ENCODE measurements around the gene RCAN1. TPM values are rescaled to one million over a fixed set of nuclear protein-coding genes. Genes with fewer than 3 reads are reported as not detected.

Gene RCAN1
- total and polyA plus RNA-seq, 4 donors: 26.7 to 67.9 (median 46.7) TPM

- DNase-seq (ENCODE audit: low spot score): no peak
- no peaks in the 10 kb centered on the region for H3K36me3 ChIP-seq (ENCODE audit: control insufficient read depth in 4 of 4, insufficient read depth in 3 of 4, low read depth in 1 of 4, low read length in 3 of 4)
- no peak overlapping the region for H3K27ac ChIP-seq (ENCODE audit: low read depth in 1 of 2, low read length in 2 of 2)
Observed at GRCh38 chr21:34534522-34534921, 80.4 kb downstream of the RCAN1 start.

More at GRCh38 chr21:34534522-34534921, 80.4 kb downstream of the RCAN1 start:
- no peaks in the 10 kb centered on the region for H3K4me1 ChIP-seq (ENCODE audit: control insufficient read depth in 4 of 4, insufficient read depth in 4 of 4, low read length in 3 of 4)
- no peak overlapping the region for H3K9ac ChIP-seq (ENCODE audit: low read depth in 1 of 2, low read length in 2 of 2)
- 76% methylated on average over 4 of the region's 4 CpGs for WGBS
- no peaks in the 10 kb centered on the region for H3K9me3 ChIP-seq (ENCODE audit: control insufficient read depth in 4 of 4, low read length in 3 of 4)
- no peak overlapping the region for H3K4me3 ChIP-seq (ENCODE audit: low read depth in 1 of 3, low read length in 3 of 3)
- no peaks in the 10 kb centered on the region for H3K27me3 ChIP-seq (ENCODE audit: control insufficient read depth in 4 of 4, insufficient read depth in 4 of 4, low read length in 3 of 4)
- TF ChIP-seq CTCF (IDR thresholded peaks at IDR 0.05; ENCODE audit: low read depth, low read length, missing input control) (no peak), REST (IDR thresholded peaks at IDR 0.05) (no peak), ZBTB33 (IDR thresholded peaks at IDR 0.05) (no peak), MAX (IDR thresholded peaks at IDR 0.05) (no peak), EGR1 (IDR thresholded peaks at IDR 0.05; ENCODE audit: low read depth in 2 of 2) (no peak), TAF1 (conservative IDR thresholded peaks at IDR 0.05) (no peak), HNF4G (IDR thresholded peaks at IDR 0.05) (no peak), RAD21 (IDR thresholded peaks at IDR 0.05) (no peak), SP1 (IDR thresholded peaks at IDR 0.05) (no peak), FOXA2 (IDR thresholded peaks at IDR 0.05) (no peak), NR2F2 (IDR thresholded peaks at IDR 0.05) (no peak), HNF4A (conservative IDR thresholded peaks at IDR 0.05) (no peak), RXRA (IDR thresholded peaks at IDR 0.05) (no peak), YY1 (IDR thresholded peaks at IDR 0.05) (no peak), GABPA (IDR thresholded peaks at IDR 0.05 in 1 of 2, conservative IDR thresholded peaks at IDR 0.05 in 1 of 2) (no peak), ATF3 (IDR thresholded peaks at IDR 0.05) (no peak), FOXA1 (IDR thresholded peaks at IDR 0.05) (no peak), JUND (IDR thresholded peaks at IDR 0.05) (no peak)

Data from liver (tissue), 9 donors.